K562 (cell line): ENCODE data around the gene C9orf50. TPM values are rescaled to one million over a fixed set of nuclear protein-coding genes. Genes with fewer than 3 reads are reported as not detected.

Experiments
- ASH1L ChIP-seq: fragments of 450-650 bp; IDR thresholded peaks from 2 replicates; pipeline ENCODE4 v1.6.1; 2018; ENCODE audit warnings: borderline replicate concordance, mild to moderate bottlenecking, low read depth; ENCODE audit not compliant: partially characterized antibody
- ATF1 ChIP-seq, 2 experiments: fragments of 450-650 bp in 1 of 2; IDR thresholded peaks; 2 replicates each; pipeline ENCODE4 v1.6.1; 2016; ENCODE audit warnings: missing compliant biosample characterization in 1 of 2, missing genetic modification characterization in 1 of 2
- ATF7 ChIP-seq: fragments of 450-650 bp; IDR thresholded peaks from 2 replicates; pipeline ENCODE4 v1.7.1; 2014; ENCODE audit warnings: mild to moderate bottlenecking, moderate library complexity
- BHLHE40 ChIP-seq: IDR thresholded peaks from 2 replicates; pipeline ENCODE4 v1.6.1; 2011; ENCODE audit warnings: low read length, improper control_type of control experiment
- BRD4 ChIP-seq: fragments of 200-600 bp; sonication (generic); IDR thresholded peaks from 2 replicates; pipeline ENCODE4 v1.6.1; 2017; ENCODE audit warnings: inconsistent platforms
- CHD4 ChIP-seq: fragments of 200-600 bp; sonication (generic); IDR thresholded peaks from 3 replicates; pipeline ENCODE4 v1.6.1; 2012; ENCODE audit warnings: low read depth, mild to moderate bottlenecking, mixed read lengths, low read length, inconsistent platforms; ENCODE audit not compliant: insufficient read depth, insufficient replicate concordance, poor library complexity, severe bottlenecking
- LEF1 ChIP-seq: fragments of 450-650 bp; IDR thresholded peaks from 2 replicates; pipeline ENCODE4 v1.6.1; 2016; ENCODE audit warnings: mild to moderate bottlenecking
- RAD21 ChIP-seq, 2 experiments: fragments of 250-450 bp in 1 of 2; fragments of 450-650 bp in 1 of 2; sonication (Bioruptor Pico) in 1 of 2; formaldehyde crosslinking in 1 of 2; IDR thresholded peaks in 1 of 2; conservative IDR thresholded peaks in 1 of 2; 2 replicates each; pipeline versions ENCODE4 v1.4.0 to v1.8.0; 2020 to 2022; ENCODE audit warnings: mild to moderate bottlenecking in 2 of 2, moderate library complexity in 1 of 2
- polyA plus RNA-seq, 8 experiments: library from polyadenylated mRNA; depleted of rRNA in 4 of 8; stranded (reverse) in 5 of 8; unstranded in 3 of 8; fragments of >200 nt; fragmentation: Nextera tagmentation in 2 of 8; fragmentation: Illumina TruSeq in 1 of 8; extraction: Ambion mirVana in 2 of 8; extraction: Trizol in 1 of 8; gene quantifications; 2 replicates each; pipeline versions ENCODE4 v1.2.1 to v1.2.3, GENCODE V29; 2011 to 2014; ENCODE audit warnings: inconsistent platforms in 1 of 8, missing spikeins in 1 of 8
- total RNA-seq, 7 experiments: library from RNA; depleted of rRNA in 6 of 7; stranded (reverse); fragments of >200 nt in 6 of 7; fragmentation: Illumina TruSeq in 2 of 7; extraction: Trizol in 2 of 7; gene quantifications; 2 replicates each; pipeline versions ENCODE4 v1.2.1 to v1.2.3, GENCODE V29; 2011 to 2021; ENCODE audit warnings: low replicate concordance in 1 of 7
- TF ChIP-seq, protein P1 (sequence below): fragments of 250-450 bp; sonication (Bioruptor Pico); IDR thresholded peaks from 2 replicates; pipeline ENCODE4 v1.4.0; 2020
- TF ChIP-seq, protein P2 (sequence below), 2 experiments: fragments of 450-650 bp; conservative IDR thresholded peaks; 2 replicates each; pipeline ENCODE4 v1.6.1; 2017; ENCODE audit warnings: mild to moderate bottlenecking in 2 of 2, moderate library complexity in 2 of 2

Gene C9orf50
- total and polyA plus RNA-seq, 9 of the 15 experiments (the other 6 are each of a cell fraction or from before 2014, with no cell fraction given): not detected

GRCh38 chr9:129569502-129570449 is 51.1 kb downstream of the C9orf50 start (continued):
- TF ChIP-seq RAD21 (CRISPR knock-in tag; conservative IDR thresholded peaks at IDR 0.05 in 1 of 2, IDR thresholded peaks at IDR 0.05 in 1 of 2) (peak in 1 of 2 experiments; percentile 56; a peak in 2 of 4 replicates), ATF7 (peak; percentile 33; the same call in 1 of the 2 replicates), CHD4 (peak; percentile 61), ATF1 (CRISPR knock-in tag; IDR thresholded peaks at IDR 0.05) (no peak), ATF1 (tag; IDR thresholded peaks at IDR 0.05) (0 out of 2 replicates have a peak, but pooled peaks have one; percentile 8), BRD4 (0 out of 2 replicates have a peak, but pooled peaks have one; percentile 16), ASH1L (no peak), BHLHE40 (no peak), LEF1 (no peak)
- TF ChIP-seq, protein P1, sequence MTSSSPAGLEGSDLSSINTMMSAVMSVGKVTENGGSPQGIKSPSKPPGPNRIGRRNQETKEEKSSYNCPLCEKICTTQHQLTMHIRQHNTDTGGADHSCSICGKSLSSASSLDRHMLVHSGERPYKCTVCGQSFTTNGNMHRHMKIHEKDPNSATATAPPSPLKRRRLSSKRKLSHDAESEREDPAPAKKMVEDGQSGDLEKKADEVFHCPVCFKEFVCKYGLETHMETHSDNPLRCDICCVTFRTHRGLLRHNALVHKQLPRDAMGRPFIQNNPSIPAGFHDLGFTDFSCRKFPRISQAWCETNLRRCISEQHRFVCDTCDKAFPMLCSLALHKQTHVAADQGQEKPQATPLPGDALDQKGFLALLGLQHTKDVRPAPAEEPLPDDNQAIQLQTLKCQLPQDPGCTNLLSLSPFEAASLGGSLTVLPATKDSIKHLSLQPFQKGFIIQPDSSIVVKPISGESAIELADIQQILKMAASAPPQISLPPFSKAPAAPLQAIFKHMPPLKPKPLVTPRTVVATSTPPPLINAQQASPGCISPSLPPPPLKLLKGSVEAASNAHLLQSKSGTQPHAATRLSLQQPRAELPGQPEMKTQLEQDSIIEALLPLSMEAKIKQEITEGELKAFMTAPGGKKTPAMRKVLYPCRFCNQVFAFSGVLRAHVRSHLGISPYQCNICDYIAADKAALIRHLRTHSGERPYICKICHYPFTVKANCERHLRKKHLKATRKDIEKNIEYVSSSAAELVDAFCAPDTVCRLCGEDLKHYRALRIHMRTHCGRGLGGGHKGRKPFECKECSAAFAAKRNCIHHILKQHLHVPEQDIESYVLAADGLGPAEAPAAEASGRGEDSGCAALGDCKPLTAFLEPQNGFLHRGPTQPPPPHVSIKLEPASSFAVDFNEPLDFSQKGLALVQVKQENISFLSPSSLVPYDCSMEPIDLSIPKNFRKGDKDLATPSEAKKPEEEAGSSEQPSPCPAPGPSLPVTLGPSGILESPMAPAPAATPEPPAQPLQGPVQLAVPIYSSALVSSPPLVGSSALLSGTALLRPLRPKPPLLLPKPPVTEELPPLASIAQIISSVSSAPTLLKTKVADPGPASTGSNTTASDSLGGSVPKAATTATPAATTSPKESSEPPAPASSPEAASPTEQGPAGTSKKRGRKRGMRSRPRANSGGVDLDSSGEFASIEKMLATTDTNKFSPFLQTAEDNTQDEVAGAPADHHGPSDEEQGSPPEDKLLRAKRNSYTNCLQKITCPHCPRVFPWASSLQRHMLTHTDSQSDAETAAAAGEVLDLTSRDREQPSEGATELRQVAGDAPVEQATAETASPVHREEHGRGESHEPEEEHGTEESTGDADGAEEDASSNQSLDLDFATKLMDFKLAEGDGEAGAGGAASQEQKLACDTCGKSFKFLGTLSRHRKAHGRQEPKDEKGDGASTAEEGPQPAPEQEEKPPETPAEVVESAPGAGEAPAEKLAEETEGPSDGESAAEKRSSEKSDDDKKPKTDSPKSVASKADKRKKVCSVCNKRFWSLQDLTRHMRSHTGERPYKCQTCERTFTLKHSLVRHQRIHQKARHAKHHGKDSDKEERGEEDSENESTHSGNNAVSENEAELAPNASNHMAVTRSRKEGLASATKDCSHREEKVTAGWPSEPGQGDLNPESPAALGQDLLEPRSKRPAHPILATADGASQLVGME (CRISPR knock-in tag): 0 out of 2 replicates have a peak, but pooled peaks have one; percentile 17
- TF ChIP-seq, protein P2, sequence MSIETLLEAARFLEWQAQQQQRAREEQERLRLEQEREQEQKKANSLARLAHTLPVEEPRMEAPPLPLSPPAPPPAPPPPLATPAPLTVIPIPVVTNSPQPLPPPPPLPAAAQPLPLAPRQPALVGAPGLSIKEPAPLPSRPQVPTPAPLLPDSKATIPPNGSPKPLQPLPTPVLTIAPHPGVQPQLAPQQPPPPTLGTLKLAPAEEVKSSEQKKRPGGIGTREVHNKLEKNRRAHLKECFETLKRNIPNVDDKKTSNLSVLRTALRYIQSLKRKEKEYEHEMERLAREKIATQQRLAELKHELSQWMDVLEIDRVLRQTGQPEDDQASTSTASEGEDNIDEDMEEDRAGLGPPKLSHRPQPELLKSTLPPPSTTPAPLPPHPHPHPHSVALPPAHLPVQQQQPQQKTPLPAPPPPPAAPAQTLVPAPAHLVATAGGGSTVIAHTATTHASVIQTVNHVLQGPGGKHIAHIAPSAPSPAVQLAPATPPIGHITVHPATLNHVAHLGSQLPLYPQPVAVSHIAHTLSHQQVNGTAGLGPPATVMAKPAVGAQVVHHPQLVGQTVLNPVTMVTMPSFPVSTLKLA (conservative IDR thresholded peaks at IDR 0.05): no peak
